K562 treated with DMSO at 1 percent for 12 hours (cell line): Measurements from ENCODE around the gene EXOSC7. TPM values are rescaled to one million over a fixed set of nuclear protein-coding genes. Genes with fewer than 3 reads are reported as not detected.

ENCODE experiments used
- total RNA-seq: library from RNA; unstranded; fragments of 300-600 nt; gene quantifications from 2 replicates; pipeline ENCODE4 v1.2.3, GENCODE V29; 2022; ENCODE audit not compliant: insufficient read depth

The EXOSC7 gene
- total RNA-seq, result 44.7 and 47.0 TPM in 2 replicates

DNA sequence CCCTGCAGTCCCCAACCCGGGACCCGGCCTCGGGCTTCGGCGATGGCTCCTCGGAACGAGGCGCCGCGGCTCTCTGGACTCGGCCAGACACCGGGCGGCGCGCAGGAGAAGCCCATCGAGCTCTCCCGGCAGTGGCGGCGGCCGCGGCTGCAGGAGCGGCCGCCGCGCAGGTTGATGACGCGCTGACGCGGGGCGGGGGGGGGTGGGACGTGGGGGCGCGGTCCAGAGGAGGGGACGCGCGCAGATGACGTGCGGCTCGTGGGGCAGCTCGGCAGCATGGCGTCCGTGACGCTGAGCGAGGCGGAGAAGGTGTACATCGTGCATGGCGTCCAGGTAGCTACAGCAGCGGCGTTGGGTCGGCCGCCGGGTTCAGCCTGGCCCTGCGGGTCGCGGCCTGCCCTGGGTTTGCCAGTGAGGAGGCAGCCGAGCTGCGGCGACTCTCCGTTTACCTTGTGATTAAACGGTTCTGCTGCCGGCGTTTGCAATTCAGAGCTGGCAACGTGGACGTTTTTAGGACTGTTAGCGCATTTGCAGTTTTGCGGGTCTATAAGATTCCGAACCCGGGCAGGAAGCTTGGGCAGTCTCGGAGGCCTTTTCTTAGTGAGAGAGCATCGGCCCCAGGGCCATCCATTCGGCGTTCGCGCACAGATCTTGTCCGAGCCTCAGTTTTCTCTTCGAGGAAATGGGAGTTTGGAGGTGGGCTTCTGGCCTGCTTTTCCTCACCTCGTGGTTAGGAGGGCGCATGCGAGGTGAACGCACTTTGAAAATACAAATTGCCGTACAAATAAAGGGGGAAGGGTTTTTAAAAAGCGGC lies at the start of gene EXOSC7, which contains the start of gene ZDHHC3:
Gene EXOSC7, plus strand, starts transcription at position 243 of the 814 bp plus-strand sequence. Its CDS starts 34 bp downstream, at position 277.
Gene ZDHHC3, minus strand, starts transcription at position 173 of the 814 bp plus-strand sequence. CDS start 16,738 bp downstream, outside the sequence.

DNA sequence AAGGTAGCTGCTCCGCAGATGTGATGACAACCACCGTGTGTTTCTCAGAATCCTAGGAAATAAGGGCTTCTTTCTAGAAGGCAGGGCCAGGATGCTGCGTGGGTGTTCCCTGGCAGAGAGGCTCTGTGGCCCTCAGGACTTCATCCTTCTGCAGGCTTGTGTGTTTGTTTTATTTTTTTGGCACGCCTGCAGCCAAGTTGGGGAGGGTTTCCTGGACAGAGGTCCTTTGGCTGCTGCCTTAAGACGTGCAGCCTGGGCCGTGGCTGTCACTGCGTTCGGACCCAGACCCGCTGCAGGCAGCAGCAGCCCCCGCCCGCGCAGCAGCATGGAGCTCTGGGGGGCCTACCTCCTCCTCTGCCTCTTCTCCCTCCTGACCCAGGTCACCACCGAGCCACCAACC lies 50.0 kb downstream of the EXOSC7 start, which contains the start of gene CLEC3B:
Gene CLEC3B, plus strand, starts transcription at position 266 of the 400 bp plus-strand sequence. Its CDS starts 60 bp downstream, at position 326.

Other genes with a start within 250 kb of the EXOSC7 start
- gene ZNF501, start 246.6 kb upstream of the EXOSC7 start, total RNA-seq, result 1.9 TPM in 2 replicates
- 7.7 and 19.7 TPM in 2 replicates for gene KIAA1143, start 214.6 kb upstream of the EXOSC7 start, total RNA-seq
- gene KIF15, start 214.4 kb upstream of the EXOSC7 start, total RNA-seq, result 8.4 and 30.0 TPM in 2 replicates
- gene TMEM42, start 114.3 kb upstream of the EXOSC7 start, total RNA-seq, result 0.85 and 1.4 TPM in 2 replicates
- not detected in 2 replicates for gene TGM4, start 101.6 kb upstream of the EXOSC7 start, total RNA-seq
- gene ZDHHC3, start 70 bp upstream of the EXOSC7 start, total RNA-seq, result 32.1 and 78.5 TPM in 2 replicates
- gene CLEC3B, start 50.1 kb downstream of the EXOSC7 start, total RNA-seq, result not detected in 2 replicates
- gene CDCP1, start 170.1 kb downstream of the EXOSC7 start, total RNA-seq, result 3.5 and 15.6 TPM in 2 replicates